ENCODE measurements around the gene DCPS. TPM values are rescaled to one million over a fixed set of nuclear protein-coding genes. Genes with fewer than 3 reads are reported as not detected.

The DCPS gene
- total and polyA plus RNA-seq, 8 donors = 8.4 to 16.6 (median 10.5) TPM

DNA sequence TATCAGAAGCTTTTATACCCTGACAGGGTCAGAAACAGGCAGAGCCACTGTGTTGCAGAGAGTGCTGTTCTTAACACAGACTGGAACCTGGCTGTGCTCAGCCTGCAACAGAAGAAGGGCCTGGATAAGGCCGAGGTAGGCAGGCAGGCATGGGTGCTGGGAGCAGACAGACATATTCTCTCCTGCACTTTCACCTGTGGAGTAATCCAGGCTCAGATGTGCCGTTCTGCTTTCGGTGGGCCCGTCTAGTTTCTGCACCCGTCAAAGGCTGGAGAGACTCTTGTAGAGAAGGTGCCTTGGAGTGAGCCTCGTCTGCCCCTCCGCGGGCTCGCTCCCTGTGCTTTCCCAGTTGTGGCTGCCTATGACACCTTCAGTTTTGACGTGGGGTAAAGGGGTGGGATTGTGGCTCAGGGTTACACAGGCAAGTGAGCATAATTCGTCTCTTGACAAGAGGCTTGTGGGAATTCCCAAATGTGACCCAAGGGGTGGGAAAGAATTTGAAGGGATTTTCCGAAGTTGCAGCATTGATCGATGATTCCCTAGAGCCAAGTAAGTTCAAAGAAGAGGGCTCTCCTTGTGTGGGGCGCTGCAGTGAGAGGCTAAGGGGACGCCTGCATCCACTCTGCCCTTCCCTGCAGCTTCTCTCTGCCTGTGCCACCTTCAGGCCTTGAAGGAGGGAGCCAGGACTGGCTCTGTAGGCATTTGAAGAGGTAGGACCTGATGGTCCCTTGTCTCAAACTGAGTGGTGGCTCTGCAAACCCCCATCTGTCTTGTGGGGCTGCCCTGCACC lies 35.4 kb downstream of the DCPS start:
- no peaks in the 10 kb centered on the region for H3K27me3 ChIP-seq
- WGBS, 2 donors = 74 to 76% methylated on average over 15 of the region's 15 CpGs
- peak overlapping the region in 1 of 4 donors; percentile 5 for H3K27ac ChIP-seq
- FAIRE-seq (no peak), DNase-seq (peak in 2 of 6 donors; percentile 3 to 46), ATAC-seq (peak in 2 of 4 donors; percentile 40 to 60)
- H3K4me1 ChIP-seq = no peaks in the 10 kb centered on the region
- H3K36me3 ChIP-seq = peaks cover 0 to 5% (median 0%) of the 10 kb centered on the region in 3 donors
- TF ChIP-seq, protein P1, sequence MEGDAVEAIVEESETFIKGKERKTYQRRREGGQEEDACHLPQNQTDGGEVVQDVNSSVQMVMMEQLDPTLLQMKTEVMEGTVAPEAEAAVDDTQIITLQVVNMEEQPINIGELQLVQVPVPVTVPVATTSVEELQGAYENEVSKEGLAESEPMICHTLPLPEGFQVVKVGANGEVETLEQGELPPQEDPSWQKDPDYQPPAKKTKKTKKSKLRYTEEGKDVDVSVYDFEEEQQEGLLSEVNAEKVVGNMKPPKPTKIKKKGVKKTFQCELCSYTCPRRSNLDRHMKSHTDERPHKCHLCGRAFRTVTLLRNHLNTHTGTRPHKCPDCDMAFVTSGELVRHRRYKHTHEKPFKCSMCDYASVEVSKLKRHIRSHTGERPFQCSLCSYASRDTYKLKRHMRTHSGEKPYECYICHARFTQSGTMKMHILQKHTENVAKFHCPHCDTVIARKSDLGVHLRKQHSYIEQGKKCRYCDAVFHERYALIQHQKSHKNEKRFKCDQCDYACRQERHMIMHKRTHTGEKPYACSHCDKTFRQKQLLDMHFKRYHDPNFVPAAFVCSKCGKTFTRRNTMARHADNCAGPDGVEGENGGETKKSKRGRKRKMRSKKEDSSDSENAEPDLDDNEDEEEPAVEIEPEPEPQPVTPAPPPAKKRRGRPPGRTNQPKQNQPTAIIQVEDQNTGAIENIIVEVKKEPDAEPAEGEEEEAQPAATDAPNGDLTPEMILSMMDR (IDR thresholded peaks at IDR 0.05) = no peak
- intact Hi-C loops (cut with DNase I) = no loop called here
- H3K4me3 ChIP-seq = no peak overlapping the region
- no peaks in the 10 kb centered on the region for H3K9me3 ChIP-seq

DNA sequence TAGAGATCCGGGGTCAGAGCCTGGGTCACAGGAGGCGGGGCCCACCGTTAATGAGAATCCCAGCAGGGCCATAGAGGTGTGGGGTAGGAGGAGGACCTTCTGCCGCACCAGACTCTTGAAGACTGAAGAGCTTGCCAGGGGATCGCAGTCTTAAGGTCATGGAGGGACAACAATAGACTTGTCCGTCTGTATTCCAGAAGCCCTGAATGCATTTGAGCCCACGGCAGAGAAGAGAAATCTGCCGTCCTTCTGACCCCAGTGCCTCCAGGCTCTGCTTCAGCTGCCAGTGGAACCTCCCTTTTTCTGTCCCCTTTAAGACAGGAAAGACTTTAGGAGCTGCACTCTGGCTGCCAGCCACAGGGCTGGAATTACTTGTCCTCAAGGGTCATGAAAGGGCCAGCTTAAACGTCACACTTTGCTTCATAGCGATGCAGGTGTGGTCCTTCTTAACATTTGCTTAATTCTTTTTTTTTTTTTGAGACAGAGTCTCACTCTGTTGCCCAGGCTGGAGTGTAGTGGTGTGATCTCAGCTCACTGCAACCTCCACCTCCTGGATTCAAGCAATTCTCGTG lies 36.1 kb downstream of the DCPS start:
- intact Hi-C loops (cut with DNase I) = no loop called here
- DNase-seq (peak in 1 of 6 donors; percentile 1), FAIRE-seq (no peak), ATAC-seq (peak in 3 of 4 donors; percentile 13 to 44 (median 29))
- Histone ChIP-seq H3K4me3 (no peak overlapping the region), H3K4me1 (peaks cover 0 to under 1% (median 0%) of the 10 kb centered on the region in 3 donors), H3K27me3 (no peaks in the 10 kb centered on the region), H3K36me3 (peaks cover 0 to 5% (median 0%) of the 10 kb centered on the region in 3 donors), H3K27ac (no peak overlapping the region), H3K9me3 (no peaks in the 10 kb centered on the region)
- TF ChIP-seq, protein P1 (IDR thresholded peaks at IDR 0.05) = no peak
- WGBS, 2 donors = 78 to 83% methylated on average over 11 of the region's 11 CpGs

DNA sequence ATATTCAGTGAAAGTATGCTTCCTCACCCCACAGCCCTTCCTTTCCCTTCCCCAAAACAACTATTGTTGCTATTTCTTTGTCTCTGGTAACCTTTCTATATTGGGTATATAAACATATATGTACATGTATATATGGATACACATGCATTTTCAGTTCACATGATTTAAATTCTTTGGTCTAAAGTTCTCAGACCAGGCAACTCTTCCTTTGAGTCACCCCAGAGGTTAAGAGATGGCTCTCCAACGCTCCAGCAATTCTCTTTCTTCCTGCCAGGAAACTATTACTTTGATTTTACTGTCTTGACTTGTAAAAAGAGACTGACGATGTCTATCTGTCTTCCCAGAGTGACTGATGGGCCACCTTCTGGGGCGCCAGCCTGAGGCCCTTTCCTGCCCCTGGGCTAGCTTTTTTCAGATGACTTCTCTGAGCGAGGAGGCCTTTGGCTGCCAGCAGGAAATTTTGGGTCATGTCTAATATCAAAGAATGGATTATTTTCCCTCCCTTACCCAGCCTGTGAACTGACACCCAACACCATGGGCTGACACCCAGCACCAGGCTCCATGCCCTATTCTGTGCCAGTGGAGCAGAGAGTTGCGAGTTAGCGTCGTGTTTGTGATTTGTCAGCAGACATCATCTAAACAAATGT lies 37.2 kb downstream of the DCPS start:
- intact Hi-C loops (cut with DNase I) = no loop called here

DNA sequence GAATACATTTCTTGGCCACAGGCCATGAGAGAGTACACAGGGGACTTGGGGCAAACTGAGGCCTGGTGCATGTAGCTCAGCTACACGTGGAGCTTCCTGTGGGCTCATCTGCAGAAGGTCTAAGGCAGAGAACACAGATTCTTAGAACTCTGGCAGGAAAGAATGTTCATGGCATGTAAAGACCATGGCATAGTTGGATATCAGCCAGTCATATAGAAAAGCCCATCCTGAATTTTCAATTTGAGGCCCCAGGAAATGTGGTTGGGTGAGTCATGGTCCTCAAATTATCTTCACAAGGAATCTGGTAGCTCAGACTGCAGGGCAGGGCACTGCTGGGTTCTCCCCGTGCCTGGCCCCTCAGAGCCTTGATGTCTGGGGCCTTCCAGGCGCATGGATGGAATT lies 37.9 kb downstream of the DCPS start:
- TF ChIP-seq, protein P1 (IDR thresholded peaks at IDR 0.05) = no peak
- Histone ChIP-seq H3K4me3 (no peak overlapping the region), H3K9me3 (no peaks in the 10 kb centered on the region), H3K27ac (no peak overlapping the region), H3K4me1 (peaks cover 0 to 18% (median 11%) of the 10 kb centered on the region in 3 donors), H3K36me3 (peaks cover 0 to 5% (median 0%) of the 10 kb centered on the region in 3 donors), H3K27me3 (no peaks in the 10 kb centered on the region)
- ATAC-seq (no peak), DNase-seq (no peak), FAIRE-seq (no peak)
- WGBS, 2 donors = 70 to 94% methylated on average over 3 of the region's 3 CpGs
- intact Hi-C loops (cut with DNase I) = no loop called here

More for the DNA sequence above, 37.2 kb downstream of the DCPS start:
- 92% methylated on average over 7 of the region's 7 CpGs for WGBS, 2 donors
- no peak overlapping the region for H3K4me3 ChIP-seq
- ATAC-seq = no peak
- no peaks in the 10 kb centered on the region for H3K9me3 ChIP-seq
- TF ChIP-seq, protein P1 (IDR thresholded peaks at IDR 0.05) = no peak
- no peak overlapping the region for H3K27ac ChIP-seq
- peaks cover 0 to 11% (median 8%) of the 10 kb centered on the region in 3 donors for H3K4me1 ChIP-seq
- peaks cover 0 to 5% (median 0%) of the 10 kb centered on the region in 3 donors for H3K36me3 ChIP-seq
- FAIRE-seq = no peak
- DNase-seq = no peak
- H3K27me3 ChIP-seq = no peaks in the 10 kb centered on the region

Measured in pancreas (tissue), 10 donors.